ENCODE results near the gene TJAP1. TPM values are rescaled to one million over a fixed set of nuclear protein-coding genes. Genes with fewer than 3 reads are reported as not detected.

TJAP1 gene
- total RNA-seq, 1 donor from 2014 or later: 30.9 TPM

- Mint-ChIP-seq H3K4me1 (ENCODE audit: low read depth, unreplicated experiment) (peaks cover 17% of the 10 kb centered on the region), H3K36me3 (ENCODE audit: unreplicated experiment) (peaks cover 6% of the 10 kb centered on the region), H3K27me3 (ENCODE audit: unreplicated experiment) (peaks cover 20% of the 10 kb centered on the region), H3K9me3 (ENCODE audit: unreplicated experiment) (peaks cover 8% of the 10 kb centered on the region), H3K4me3 (ENCODE audit: unreplicated experiment) (peak within 1 kb of the TSS; percentile 91), H3K27ac (ENCODE audit: unreplicated experiment) (peak within 1 kb of the TSS; percentile 50)
- peak; percentile 95 for DNase-seq
- TF ChIP-seq CTCF (IDR thresholded peaks at IDR 0.05; ENCODE audit: partially characterized antibody, unreplicated experiment): no peak
These were observed 32.8 kb downstream of the TJAP1 start, which contains the start of gene LRRC73 for GRCh38 chr6:43509984-43510826. LRRC73 (minus strand) TSS chr6:43510346; CDS start chr6:43509785, 561 bp downstream.

- H3K4me3 Mint-ChIP-seq (ENCODE audit: unreplicated experiment): peak overlapping the region; percentile 82
- H3K27ac Mint-ChIP-seq (ENCODE audit: unreplicated experiment): no peak overlapping the region
- peaks cover 20% of the 10 kb centered on the region for H3K4me1 Mint-ChIP-seq (ENCODE audit: low read depth, unreplicated experiment)
- H3K36me3 Mint-ChIP-seq (ENCODE audit: unreplicated experiment): peaks cover 8% of the 10 kb centered on the region
- H3K9me3 Mint-ChIP-seq (ENCODE audit: unreplicated experiment): peaks cover 9% of the 10 kb centered on the region
- TF ChIP-seq CTCF (IDR thresholded peaks at IDR 0.05; ENCODE audit: partially characterized antibody, unreplicated experiment): no peak
- H3K27me3 Mint-ChIP-seq (ENCODE audit: unreplicated experiment): peaks cover 20% of the 10 kb centered on the region
- no peak for DNase-seq
These were observed 33.4 kb downstream of the TJAP1 start for GRCh38 chr6:43510827-43511163.

- H3K4me3 Mint-ChIP-seq (ENCODE audit: unreplicated experiment): peak overlapping the region; percentile 24
- peaks cover 9% of the 10 kb centered on the region for H3K9me3 Mint-ChIP-seq (ENCODE audit: unreplicated experiment)
- peaks cover 8% of the 10 kb centered on the region for H3K36me3 Mint-ChIP-seq (ENCODE audit: unreplicated experiment)
- H3K27me3 Mint-ChIP-seq (ENCODE audit: unreplicated experiment): peaks cover 20% of the 10 kb centered on the region
- DNase-seq: no peak
- no peak overlapping the region for H3K27ac Mint-ChIP-seq (ENCODE audit: unreplicated experiment)
- H3K4me1 Mint-ChIP-seq (ENCODE audit: low read depth, unreplicated experiment): peaks cover 19% of the 10 kb centered on the region
- TF ChIP-seq CTCF (IDR thresholded peaks at IDR 0.05; ENCODE audit: partially characterized antibody, unreplicated experiment): no peak
These were observed 34.5 kb downstream of the TJAP1 start for GRCh38 chr6:43511824-43512415.

- Mint-ChIP-seq H3K9me3 (ENCODE audit: unreplicated experiment) (peaks cover 2% of the 10 kb centered on the region), H3K27me3 (ENCODE audit: unreplicated experiment) (peaks cover 10% of the 10 kb centered on the region), H3K4me3 (ENCODE audit: unreplicated experiment) (no peak overlapping the region), H3K36me3 (ENCODE audit: unreplicated experiment) (peaks cover 8% of the 10 kb centered on the region), H3K4me1 (ENCODE audit: low read depth, unreplicated experiment) (peaks cover 12% of the 10 kb centered on the region), H3K27ac (ENCODE audit: unreplicated experiment) (no peak overlapping the region)
- DNase-seq: no peak
- TF ChIP-seq CTCF (IDR thresholded peaks at IDR 0.05; ENCODE audit: partially characterized antibody, unreplicated experiment): no peak
These were observed 38.4 kb downstream of the TJAP1 start for GRCh38 chr6:43515808-43516207.

DNA sequence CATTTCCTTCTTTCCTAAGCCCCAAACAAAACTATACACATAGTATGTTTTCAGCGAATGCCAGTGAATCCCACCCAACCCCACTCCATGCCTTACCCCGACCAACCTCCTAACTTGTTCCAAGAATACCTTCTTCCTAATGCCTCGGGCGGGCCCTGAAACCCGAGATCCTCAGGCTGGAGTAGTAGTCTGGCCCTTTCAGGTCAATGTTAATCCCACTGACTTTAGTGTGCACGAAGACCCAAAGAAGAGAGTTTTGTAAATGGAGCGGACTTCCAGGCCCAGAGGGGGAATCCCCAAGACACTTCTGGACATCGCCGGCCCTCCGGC, 39.0 kb downstream of the TJAP1 start:
- TF ChIP-seq CTCF (IDR thresholded peaks at IDR 0.05; ENCODE audit: partially characterized antibody, unreplicated experiment): no peak
- H3K4me3 Mint-ChIP-seq (ENCODE audit: unreplicated experiment): no peak overlapping the region
- H3K36me3 Mint-ChIP-seq (ENCODE audit: unreplicated experiment): peaks cover 8% of the 10 kb centered on the region
- peaks cover 12% of the 10 kb centered on the region for H3K4me1 Mint-ChIP-seq (ENCODE audit: low read depth, unreplicated experiment)
- peaks cover 2% of the 10 kb centered on the region for H3K9me3 Mint-ChIP-seq (ENCODE audit: unreplicated experiment)
- no peak for DNase-seq
- H3K27me3 Mint-ChIP-seq (ENCODE audit: unreplicated experiment): peaks cover 8% of the 10 kb centered on the region
- H3K27ac Mint-ChIP-seq (ENCODE audit: unreplicated experiment): no peak overlapping the region

Measured in glutamatergic neuron (in vitro differentiated cells).